ENCODE data around the gene NDST4.

Gene NDST4

GRCh38 chr4:114922592-114922933 lies 190.9 kb downstream of the NDST4 start:
- no peak for TF ChIP-seq CTCF (IDR thresholded peaks at IDR 0.05; ENCODE audit: extremely low read depth, insufficient read depth, missing control alignments)
- in situ Hi-C loops (cut with MboI; ENCODE audit: low pct_unique_long_range_greater_than_20kb, low sequenced_read_pairs, unreplicated experiment): no loop called here
- no peak for DNase-seq (ENCODE audit: low spot score)

DNA sequence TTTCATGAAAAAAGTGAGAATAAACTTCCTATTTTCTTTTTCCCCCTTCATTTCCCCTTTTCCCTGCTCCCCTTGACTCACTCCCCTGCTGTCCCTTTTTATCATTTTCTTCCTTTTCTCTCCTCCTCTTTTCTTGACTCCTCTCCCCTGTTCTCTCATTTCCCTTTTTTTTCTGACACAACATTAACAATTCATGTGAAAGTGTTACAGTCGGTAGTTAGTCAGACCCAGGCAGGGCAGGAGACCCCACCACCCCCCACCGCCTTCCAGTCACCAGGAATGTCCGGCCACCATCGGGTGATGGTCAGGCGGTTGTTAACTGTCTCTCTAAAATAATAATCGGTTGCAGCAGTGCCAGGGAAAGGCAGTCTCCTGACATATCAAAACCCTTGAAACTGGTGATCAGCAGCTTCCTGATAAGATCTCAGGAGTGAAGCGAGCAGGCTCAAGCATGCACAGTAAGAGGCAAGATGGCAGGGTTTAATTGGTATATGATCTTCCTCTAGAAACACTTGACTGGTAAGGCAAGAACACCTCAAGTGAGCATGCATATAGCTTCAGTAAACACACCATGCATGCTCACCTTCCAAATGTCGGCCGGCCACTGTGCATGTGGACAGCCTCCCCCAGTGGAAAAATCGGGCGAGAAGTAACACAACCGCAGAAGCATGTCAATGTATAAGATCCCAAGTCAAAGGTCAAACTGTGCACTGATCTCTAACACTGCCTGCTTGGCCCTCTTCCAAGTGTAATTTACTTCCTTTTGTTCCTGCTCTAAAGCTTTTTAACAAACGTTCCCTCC lies 191.4 kb downstream of the NDST4 start:
- DNase-seq (ENCODE audit: low spot score): no peak
- no peak for TF ChIP-seq CTCF (IDR thresholded peaks at IDR 0.05; ENCODE audit: extremely low read depth, insufficient read depth, missing control alignments)
- in situ Hi-C loops (cut with MboI; ENCODE audit: low pct_unique_long_range_greater_than_20kb, low sequenced_read_pairs, unreplicated experiment): no loop called here

DNA sequence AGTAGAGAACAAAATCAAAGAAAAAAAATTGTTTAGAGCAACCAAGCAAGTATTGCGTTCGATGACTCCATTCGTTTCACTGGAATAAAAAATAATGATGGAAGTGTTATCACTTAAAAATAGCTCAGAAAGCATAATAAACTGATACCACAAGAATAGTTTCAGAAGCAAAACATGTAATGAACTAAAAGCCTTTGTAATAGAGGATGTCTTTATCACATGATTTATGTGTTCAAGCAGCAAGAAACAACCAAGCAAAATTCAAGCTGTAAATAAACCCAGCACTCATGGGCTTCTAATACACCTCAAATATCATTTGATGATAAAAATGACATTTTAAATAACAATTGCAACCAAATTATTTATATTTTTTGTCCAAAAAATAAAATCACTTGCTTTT lies 192.2 kb downstream of the NDST4 start:
- no peak for TF ChIP-seq CTCF (IDR thresholded peaks at IDR 0.05; ENCODE audit: extremely low read depth, insufficient read depth, missing control alignments)
- in situ Hi-C loops (cut with MboI; ENCODE audit: low pct_unique_long_range_greater_than_20kb, low sequenced_read_pairs, unreplicated experiment): no loop called here
- DNase-seq (ENCODE audit: low spot score): no peak

DNA sequence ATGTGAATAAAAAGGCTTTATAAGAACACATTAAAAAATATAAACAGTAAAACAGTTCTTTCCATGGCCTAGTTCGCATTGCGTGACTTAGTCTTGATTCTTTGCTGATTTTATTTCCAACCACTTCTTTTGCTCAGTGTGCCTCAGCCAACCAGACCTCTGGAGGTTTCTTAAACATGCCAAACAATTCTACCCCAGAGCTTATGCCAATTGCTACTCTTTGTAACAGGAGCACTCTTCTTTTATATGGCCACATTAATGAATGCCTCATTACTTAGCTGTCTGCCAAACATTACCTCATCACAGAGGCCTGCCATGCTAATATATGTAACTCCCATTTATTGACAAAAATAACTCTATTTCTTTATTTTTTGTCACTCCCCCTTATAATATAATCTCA lies 202.3 kb downstream of the NDST4 start:
- in situ Hi-C loops (cut with MboI; ENCODE audit: low pct_unique_long_range_greater_than_20kb, low sequenced_read_pairs, unreplicated experiment): no loop called here

DNA sequence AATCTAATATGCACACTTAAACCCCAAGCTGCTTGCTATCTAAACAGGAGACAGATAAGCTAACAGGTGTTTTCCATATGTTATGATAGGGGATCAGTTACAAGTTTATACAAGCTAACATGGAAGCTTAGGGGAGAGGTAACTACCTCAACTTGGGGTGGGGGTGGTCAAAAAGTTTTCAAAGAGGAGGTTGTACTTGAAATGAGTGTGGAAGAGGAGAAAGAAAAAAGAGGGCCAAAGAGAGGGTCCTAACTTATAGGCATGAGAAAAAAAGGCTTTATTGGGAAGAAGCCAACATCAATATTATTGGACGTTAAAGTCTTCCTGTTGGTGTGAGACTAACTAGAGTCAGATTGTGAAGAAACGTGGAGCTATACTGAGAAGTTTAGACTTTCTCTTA lies 205.9 kb downstream of the NDST4 start:
- no peak for TF ChIP-seq CTCF (IDR thresholded peaks at IDR 0.05; ENCODE audit: extremely low read depth, insufficient read depth, missing control alignments)
- in situ Hi-C loops (cut with MboI; ENCODE audit: low pct_unique_long_range_greater_than_20kb, low sequenced_read_pairs, unreplicated experiment): no loop called here
- no peak for DNase-seq (ENCODE audit: low spot score)

More for the DNA sequence above, 202.3 kb downstream of the NDST4 start:
- TF ChIP-seq CTCF (IDR thresholded peaks at IDR 0.05; ENCODE audit: extremely low read depth, insufficient read depth, missing control alignments): no peak
- no peak for DNase-seq (ENCODE audit: low spot score)

GRCh38 chr4:114905017-114905416 lies 208.4 kb downstream of the NDST4 start:
- in situ Hi-C loops (cut with MboI; ENCODE audit: low pct_unique_long_range_greater_than_20kb, low sequenced_read_pairs, unreplicated experiment): no loop called here
- TF ChIP-seq CTCF (IDR thresholded peaks at IDR 0.05; ENCODE audit: extremely low read depth, insufficient read depth, missing control alignments): no peak
- no peak for DNase-seq (ENCODE audit: low spot score)
